K562 (cell line): Measurements from ENCODE around the gene FAM89B. TPM values are rescaled to one million over a fixed set of nuclear protein-coding genes. Genes with fewer than 3 reads are reported as not detected.

Experiments used
- ATAC-seq: fragments of 200-7000 bp; cut with Tn5 transposase; 3 replicates; pipeline ENCODE4 v1.9.1; 2020; ENCODE audit warnings: moderate library complexity
- BruUV-seq: library from RNA; stranded (reverse); fragments of 400-500 nt; replicated peaks from 2 replicates; lab custom pipeline; 2021; lab: Mats Ljungman, UMichigan
- CTCF ChIA-PET: fragments of 300-600 bp; formaldehyde crosslinking; extraction: SDS; loops from one replicate; lab custom pipeline; 2021; ENCODE audit warnings: low intra/inter-chr PET ratio; lab: Yijun Ruan, JAX
- POLR2A ChIA-PET: fragments of 300-600, 350-650 bp; sonication (Branson Sonifier 250); formaldehyde crosslinking; extraction: SDS; loops from one replicate; lab custom pipeline; 2021; ENCODE audit warnings: antibody characterized with exemption, inconsistent platforms; lab: Yijun Ruan, JAX
- DNase-seq, 4 experiments: peaks; one replicate each; pipeline versions ENCODE4 v3.0.0 to v3.0.0-alpha.2; 2011 to 2018; ENCODE audit warnings: low spot score in 3 of 4, mixed read lengths in 3 of 4; ENCODE audit errors: extremely low read depth in 1 of 4
- FAIRE-seq: peaks from 2 replicates; lab custom pipeline; 2011; peaks lifted over from hg19 to GRCh38; lab: Jason Lieb, UNC
- H2AFZ ChIP-seq: 2 replicates; pipeline ENCODE4 v1.6.0; 2011; ENCODE audit warnings: low read depth, low read length, control low read depth, inconsistent platforms
- H3K27ac ChIP-seq: fragments of 200-600 bp; 3 replicates; pipeline ENCODE4 v1.8.0; 2011; ENCODE audit warnings: low read depth, mild to moderate bottlenecking, control low read depth, inconsistent platforms, low read length, moderate library complexity, mixed read lengths; ENCODE audit errors: extremely low read depth
- H3K27me3 ChIP-seq, 2 experiments: fragments of 300-600 bp in 1 of 2; 2 replicates in 1 of 2; 3 replicates in 1 of 2; pipeline versions ENCODE4 v1.6.0 to v1.8.0; 2011; ENCODE audit warnings: inconsistent platforms in 2 of 2, low read length in 2 of 2, mild to moderate bottlenecking in 1 of 2, mixed read lengths in 1 of 2, moderate library complexity in 1 of 2; ENCODE audit not compliant: control insufficient read depth in 2 of 2, insufficient read depth in 2 of 2
- H3K36me3 ChIP-seq: fragments of 300-600 bp; 3 replicates; pipeline ENCODE4 v1.8.0; 2011; ENCODE audit warnings: mild to moderate bottlenecking, low read length, inconsistent platforms; ENCODE audit not compliant: control insufficient read depth, insufficient read depth
- H3K4me1 ChIP-seq, 2 experiments: fragments of 200-600 bp in 1 of 2; replicated peaks in 1 of 2; 2 replicates in 1 of 2; 3 replicates in 1 of 2; pipeline versions ENCODE4 v1.5.1 to v1.8.0; 2011; ENCODE audit warnings: inconsistent platforms in 2 of 2, low read length in 2 of 2, mild to moderate bottlenecking in 1 of 2, mixed read lengths in 1 of 2, moderate library complexity in 1 of 2; ENCODE audit not compliant: control insufficient read depth in 2 of 2, insufficient read depth in 2 of 2
- H3K4me2 ChIP-seq: 2 replicates; pipeline ENCODE4 v1.6.1; 2011; ENCODE audit warnings: low read length, control low read depth, inconsistent platforms, mixed read lengths; ENCODE audit not compliant: insufficient read depth
- H3K4me3 ChIP-seq: fragments of 200-600 bp; sonication (generic), shearing (Covaris generic); 2 replicates; pipeline ENCODE4 v1.5.1; 2016; ENCODE audit warnings: control low read depth, inconsistent platforms
- H3K79me2 ChIP-seq: fragments of 200-600 bp; 3 replicates; pipeline ENCODE4 v1.8.0; 2011; ENCODE audit warnings: low read length, inconsistent platforms; ENCODE audit not compliant: control insufficient read depth, insufficient read depth
- H3K9ac ChIP-seq, 2 experiments: 2 replicates each; pipeline versions ENCODE4 v1.6.0 to v1.6.1; 2011; ENCODE audit warnings: low read depth in 2 of 2, low read length in 2 of 2, control low read depth in 1 of 2, inconsistent platforms in 1 of 2, mild to moderate bottlenecking in 1 of 2, mixed read lengths in 1 of 2; ENCODE audit not compliant: insufficient read depth in 1 of 2
- H3K9me1 ChIP-seq: one replicate; pipeline ENCODE4 v1.6.0; 2011; ENCODE audit warnings: inconsistent platforms, mild to moderate bottlenecking, low read length, moderate library complexity; ENCODE audit not compliant: control insufficient read depth, insufficient read depth
- H3K9me3 ChIP-seq: replicated peaks from 2 replicates; pipeline ENCODE4 v1.5.1; 2011; ENCODE audit warnings: low read depth, low read length, inconsistent platforms; ENCODE audit not compliant: control insufficient read depth, insufficient read depth
- H4K20me1 ChIP-seq: replicated peaks from 2 replicates; pipeline ENCODE4 v1.6.1; 2011; ENCODE audit warnings: low read length, inconsistent platforms, mixed read lengths; ENCODE audit not compliant: control insufficient read depth, insufficient read depth
- CHD1 ChIP-seq: fragments of 200-600 bp; sonication (generic); IDR thresholded peaks from one replicate; pipeline ENCODE4 v1.6.1; 2012; ENCODE audit warnings: mild to moderate bottlenecking, moderate library complexity, low read length, inconsistent platforms
- MAZ ChIP-seq, 2 experiments: fragments of 450-650 bp in 1 of 2; sonication (generic) in 1 of 2; formaldehyde crosslinking; IDR thresholded peaks in 1 of 2; conservative IDR thresholded peaks in 1 of 2; 2 replicates each; pipeline versions ENCODE4 v1.4.0 to v1.5.0; 2020; ENCODE audit warnings: mild to moderate bottlenecking in 1 of 2, missing genetic modification reagents in 1 of 2
- MTA2 ChIP-seq: fragments of 450-650 bp; IDR thresholded peaks from 2 replicates; pipeline ENCODE4 v1.6.1; 2016; ENCODE audit warnings: low read depth
- SIN3A ChIP-seq, 2 experiments: fragments of 150-350 bp in 1 of 2; IDR thresholded peaks; 2 replicates each; pipeline ENCODE4 v1.6.1; 2011 to 2016; ENCODE audit warnings: borderline replicate concordance in 2 of 2, low read depth in 2 of 2, low read length in 2 of 2, mild to moderate bottlenecking in 2 of 2, moderate library complexity in 2 of 2; ENCODE audit not compliant: control insufficient read depth in 1 of 2
- SMARCE1 ChIP-seq: fragments of 450-650 bp; IDR thresholded peaks from 2 replicates; pipeline ENCODE4 v1.7.1; 2016; ENCODE audit warnings: mild to moderate bottlenecking
- VEZF1 ChIP-seq: fragments of 200-800 bp; sonication (Bioruptor generic); IDR thresholded peaks from 2 replicates; pipeline ENCODE4 v1.6.1; 2017; ENCODE audit warnings: missing genetic modification characterization, missing compliant biosample characterization
- ZBED1 ChIP-seq: IDR thresholded peaks from 2 replicates; pipeline ENCODE4 v1.6.1; 2014
- ZBTB49 ChIP-seq: sonication (generic); formaldehyde crosslinking; IDR thresholded peaks from 2 replicates; pipeline ENCODE4 v1.8.0; 2022; ENCODE audit warnings: missing genetic modification reagents, mild to moderate bottlenecking, borderline replicate concordance
- ZNF584 ChIP-seq: fragments of 200-800 bp; sonication (Bioruptor generic); IDR thresholded peaks from 2 replicates; pipeline ENCODE4 v1.6.1; 2016; ENCODE audit warnings: low read depth, mild to moderate bottlenecking, missing genetic modification characterization, missing compliant biosample characterization
- whole genome bisulfite sequencing: fragments of 100-300 bp; shearing (Covaris generic); methylation state at CpG from one replicate; pipeline ENCODE4 v1.1.6; 2016; ENCODE audit warnings: low coverage, mixed read lengths; ENCODE audit not compliant: insufficient coverage; ENCODE audit errors: missing lambda C conversion rate; 5-methylcytosine and 5-hydroxymethylcytosine counted together
- in situ Hi-C: fragments of 300-500 bp; cut with MboI; formaldehyde crosslinking; loops from 4 replicates; pipeline ENCODE4 v1.15.0; 2018; ENCODE audit warnings: inconsistent platforms, mixed read lengths
- intact Hi-C: fragments of 100-400 bp; cut with micrococcal nuclease; formaldehyde crosslinking; loops from 2 replicates; pipeline ENCODE4 v1.14.2; 2022
- polyA plus RNA-seq, 8 experiments: library from polyadenylated mRNA; depleted of rRNA in 4 of 8; stranded (reverse) in 5 of 8; unstranded in 3 of 8; fragments of >200 nt; fragmentation: Nextera tagmentation in 2 of 8; fragmentation: Illumina TruSeq in 1 of 8; extraction: Ambion mirVana in 2 of 8; extraction: Trizol in 1 of 8; gene quantifications; 2 replicates each; pipeline versions ENCODE4 v1.2.1 to v1.2.3, GENCODE V29; 2011 to 2014; ENCODE audit warnings: inconsistent platforms in 1 of 8, missing spikeins in 1 of 8
- total RNA-seq, 7 experiments: library from RNA; depleted of rRNA in 6 of 7; stranded (reverse); fragments of >200 nt in 6 of 7; fragmentation: Illumina TruSeq in 2 of 7; extraction: Trizol in 2 of 7; gene quantifications; 2 replicates each; pipeline versions ENCODE4 v1.2.1 to v1.2.3, GENCODE V29; 2011 to 2021; ENCODE audit warnings: low replicate concordance in 1 of 7
- TF ChIP-seq, protein P1 (sequence below): IDR thresholded peaks from 2 replicates; pipeline ENCODE4 v1.6.1; 2011; ENCODE audit not compliant: insufficient read length; ENCODE audit errors: extremely low read depth
- TF ChIP-seq, protein P2 (sequence below): sonication (generic); formaldehyde crosslinking; IDR thresholded peaks from 2 replicates; pipeline ENCODE4 v1.8.0; 2023; ENCODE audit warnings: mild to moderate bottlenecking, missing genetic modification reagents

FAM89B gene
- total and polyA plus RNA-seq, 9 of the 15 experiments (the other 6 are each of a cell fraction or from before 2014, with no cell fraction given), result 0.32 to 27.6 (median 11.9) TPM

- Histone ChIP-seq H3K4me3 (peak overlapping the region; percentile 88), H3K9me3 (no peaks in the 10 kb centered on the region), H3K79me2 (peaks cover 56% of the 10 kb centered on the region), H4K20me1 (peaks cover 6% of the 10 kb centered on the region), H3K36me3 (peaks cover 49% of the 10 kb centered on the region; the same call in 2 of the 3 replicates), H3K9ac (peak overlapping the region; percentile 76 to 95), H3K4me1 (peaks cover 53 to 96% of the 10 kb centered on the region in 2 experiments), H2AFZ (0 out of 2 replicates have a peak overlapping the region, but pooled peaks have one; percentile 34), H3K27ac (peak overlapping the region; percentile 84), H3K9me1 (peaks cover 5% of the 10 kb centered on the region), H3K4me2 (peak overlapping the region; percentile 90), H3K27me3 (no peaks in the 10 kb centered on the region; a peak in 1 of 5 replicates)
- BruUV-seq, result TSS peak; percentile 3
- CTCF ChIA-PET, result interaction anchor here (0.6 kb wide), 1 partner anchor 295 kb away, joined by 3 read pairs; no protein-coding TSS in a partner anchor
- FAIRE-seq (no peak), ATAC-seq (peak; percentile 0; the same call in 1 of the 3 replicates), DNase-seq (peak in 1 of 4 experiments; percentile 34)
- POLR2A ChIA-PET, result interaction anchor here (1.0 to 1.9 kb wide), 6 partner anchors 14 to 153 kb away, joined by 3 to 14 read pairs (median 5); partner anchors contain the start of genes MALAT1 and NEAT1
- WGBS, result under 1% methylated on average over 16 of the region's 26 CpGs
- in situ Hi-C loops (no loop called here), intact Hi-C loops (no loop called here)
- TF ChIP-seq SMARCE1, result no peak
- no peak for TF ChIP-seq ZBED1
- TF ChIP-seq ZNF584, result no peak
- peak; percentile 64 for TF ChIP-seq VEZF1 (CRISPR knock-in tag)
- TF ChIP-seq CHD1, result peak; percentile 54
- no peak for TF ChIP-seq ZBTB49 (CRISPR knock-in tag)
- TF ChIP-seq, protein P1, sequence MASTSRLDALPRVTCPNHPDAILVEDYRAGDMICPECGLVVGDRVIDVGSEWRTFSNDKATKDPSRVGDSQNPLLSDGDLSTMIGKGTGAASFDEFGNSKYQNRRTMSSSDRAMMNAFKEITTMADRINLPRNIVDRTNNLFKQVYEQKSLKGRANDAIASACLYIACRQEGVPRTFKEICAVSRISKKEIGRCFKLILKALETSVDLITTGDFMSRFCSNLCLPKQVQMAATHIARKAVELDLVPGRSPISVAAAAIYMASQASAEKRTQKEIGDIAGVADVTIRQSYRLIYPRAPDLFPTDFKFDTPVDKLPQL, result no peak
- TF ChIP-seq MAZ (CRISPR knock-in tag; conservative IDR thresholded peaks at IDR 0.05 in 1 of 2, IDR thresholded peaks at IDR 0.05 in 1 of 2), result peak in 1 of 2 experiments; percentile 9; a peak in 1 of 4 replicates
- TF ChIP-seq SIN3A (IDR thresholded peaks at IDR 0.05; ENCODE audit: borderline replicate concordance in 2 of 2, control insufficient read depth in 1 of 2, low read depth in 2 of 2, low read length in 2 of 2), result 0 out of 4 replicates have a peak, but pooled peaks of 1 of the 2 experiments have one; percentile 22
- TF ChIP-seq MTA2, result no peak
- TF ChIP-seq, protein P2, sequence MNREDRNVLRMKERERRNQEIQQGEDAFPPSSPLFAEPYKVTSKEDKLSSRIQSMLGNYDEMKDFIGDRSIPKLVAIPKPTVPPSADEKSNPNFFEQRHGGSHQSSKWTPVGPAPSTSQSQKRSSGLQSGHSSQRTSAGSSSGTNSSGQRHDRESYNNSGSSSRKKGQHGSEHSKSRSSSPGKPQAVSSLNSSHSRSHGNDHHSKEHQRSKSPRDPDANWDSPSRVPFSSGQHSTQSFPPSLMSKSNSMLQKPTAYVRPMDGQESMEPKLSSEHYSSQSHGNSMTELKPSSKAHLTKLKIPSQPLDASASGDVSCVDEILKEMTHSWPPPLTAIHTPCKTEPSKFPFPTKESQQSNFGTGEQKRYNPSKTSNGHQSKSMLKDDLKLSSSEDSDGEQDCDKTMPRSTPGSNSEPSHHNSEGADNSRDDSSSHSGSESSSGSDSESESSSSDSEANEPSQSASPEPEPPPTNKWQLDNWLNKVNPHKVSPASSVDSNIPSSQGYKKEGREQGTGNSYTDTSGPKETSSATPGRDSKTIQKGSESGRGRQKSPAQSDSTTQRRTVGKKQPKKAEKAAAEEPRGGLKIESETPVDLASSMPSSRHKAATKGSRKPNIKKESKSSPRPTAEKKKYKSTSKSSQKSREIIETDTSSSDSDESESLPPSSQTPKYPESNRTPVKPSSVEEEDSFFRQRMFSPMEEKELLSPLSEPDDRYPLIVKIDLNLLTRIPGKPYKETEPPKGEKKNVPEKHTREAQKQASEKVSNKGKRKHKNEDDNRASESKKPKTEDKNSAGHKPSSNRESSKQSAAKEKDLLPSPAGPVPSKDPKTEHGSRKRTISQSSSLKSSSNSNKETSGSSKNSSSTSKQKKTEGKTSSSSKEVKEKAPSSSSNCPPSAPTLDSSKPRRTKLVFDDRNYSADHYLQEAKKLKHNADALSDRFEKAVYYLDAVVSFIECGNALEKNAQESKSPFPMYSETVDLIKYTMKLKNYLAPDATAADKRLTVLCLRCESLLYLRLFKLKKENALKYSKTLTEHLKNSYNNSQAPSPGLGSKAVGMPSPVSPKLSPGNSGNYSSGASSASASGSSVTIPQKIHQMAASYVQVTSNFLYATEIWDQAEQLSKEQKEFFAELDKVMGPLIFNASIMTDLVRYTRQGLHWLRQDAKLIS (CRISPR knock-in tag), result no peak
Observed at GRCh38 chr11:65576232-65576866, 4.0 kb downstream of the FAM89B start.
